ENCODE measurements around the gene FTO. TPM values are rescaled to one million over a fixed set of nuclear protein-coding genes. Genes with fewer than 3 reads are reported as not detected.

FTO gene
- total RNA-seq, 2 experiments from 2014 or later = 48.6 to 53.2 TPM

- Mint-ChIP-seq H3K4me3 (no peak overlapping the region), H3K27ac (no peak overlapping the region), H3K36me3 (ENCODE audit: low read depth) (peaks cover 19% of the 10 kb centered on the region), H3K4me1 (ENCODE audit: low read depth) (no peaks in the 10 kb centered on the region), H3K27me3 (no peaks in the 10 kb centered on the region), H3K9me3 (no peaks in the 10 kb centered on the region)
- TF ChIP-seq CTCF (IDR thresholded peaks at IDR 0.05) = no peak
- intact Hi-C loops (cut with micrococcal nuclease) = no loop called here
- no peak for ATAC-seq
- ChIA-PET POLR2A (no interaction called here), CTCF (no interaction called here)
- no peak for DNase-seq
These were observed 302.7 kb downstream of the FTO start for GRCh38 chr16:54006693-54007092.

DNA sequence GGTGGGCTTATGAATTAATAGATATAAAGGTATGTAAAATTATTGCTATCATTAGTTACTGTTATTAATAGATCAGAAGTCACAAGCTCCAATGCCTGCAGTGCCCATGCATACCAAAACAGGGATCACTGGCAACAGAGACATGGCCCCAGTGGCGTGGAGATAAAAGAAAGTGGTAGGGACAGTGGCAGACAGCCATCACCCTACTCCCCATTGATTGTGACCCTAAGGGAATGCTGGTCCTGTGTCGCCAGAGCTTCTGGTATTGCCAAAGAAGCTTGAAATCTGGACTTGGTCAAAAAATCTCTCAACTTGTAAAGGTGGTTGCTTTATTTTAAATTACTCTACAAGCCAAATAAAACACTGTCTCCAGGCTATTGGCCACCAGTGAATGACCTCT lies 303.5 kb downstream of the FTO start:
- intact Hi-C loops (cut with micrococcal nuclease) = no loop called here
- Mint-ChIP-seq H3K36me3 (ENCODE audit: low read depth) (peaks cover 25% of the 10 kb centered on the region), H3K4me1 (ENCODE audit: low read depth) (no peaks in the 10 kb centered on the region), H3K27ac (no peak overlapping the region), H3K4me3 (no peak overlapping the region), H3K27me3 (no peaks in the 10 kb centered on the region), H3K9me3 (no peaks in the 10 kb centered on the region)
- no peak for DNase-seq
- ChIA-PET CTCF (no interaction called here), POLR2A (no interaction called here)
- no peak for ATAC-seq
- TF ChIP-seq CTCF (IDR thresholded peaks at IDR 0.05) = no peak

DNA sequence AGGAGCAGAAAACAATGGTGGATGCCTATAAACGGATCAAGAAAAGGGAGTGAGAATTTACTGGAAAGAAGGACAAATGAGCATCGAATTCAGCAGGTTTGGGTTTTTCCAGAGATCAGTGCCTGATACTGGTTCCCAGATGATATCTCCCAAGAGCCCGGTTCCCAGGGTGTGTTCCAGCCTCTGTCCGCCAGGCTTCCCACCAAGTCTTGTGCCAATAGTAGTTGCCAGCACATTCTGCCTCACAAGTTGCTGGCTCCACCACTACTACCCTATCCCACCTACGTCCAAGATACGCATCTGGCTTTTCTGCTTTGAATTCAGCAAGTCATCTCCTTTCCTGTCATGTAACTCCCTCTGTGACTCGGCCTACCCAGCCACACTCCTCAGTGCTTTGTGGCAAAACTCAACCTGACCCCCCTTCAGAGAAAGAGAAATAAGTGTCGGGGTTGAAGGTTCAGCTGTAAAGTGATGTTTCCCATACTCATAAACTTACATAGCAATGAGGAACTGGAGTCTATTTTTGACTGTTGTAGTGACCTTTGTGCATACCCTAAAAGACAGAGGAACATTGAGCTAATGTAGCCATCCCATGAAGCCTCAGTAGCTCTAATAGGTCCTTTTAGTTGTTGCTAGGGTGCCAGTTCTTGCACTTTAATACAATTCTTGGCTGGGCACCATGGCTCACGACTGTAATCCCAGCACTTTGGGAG lies 305.7 kb downstream of the FTO start:
- no peak for ATAC-seq
- POLR2A ChIA-PET = no interaction called here
- peaks cover 3% of the 10 kb centered on the region for H3K9me3 Mint-ChIP-seq

DNA sequence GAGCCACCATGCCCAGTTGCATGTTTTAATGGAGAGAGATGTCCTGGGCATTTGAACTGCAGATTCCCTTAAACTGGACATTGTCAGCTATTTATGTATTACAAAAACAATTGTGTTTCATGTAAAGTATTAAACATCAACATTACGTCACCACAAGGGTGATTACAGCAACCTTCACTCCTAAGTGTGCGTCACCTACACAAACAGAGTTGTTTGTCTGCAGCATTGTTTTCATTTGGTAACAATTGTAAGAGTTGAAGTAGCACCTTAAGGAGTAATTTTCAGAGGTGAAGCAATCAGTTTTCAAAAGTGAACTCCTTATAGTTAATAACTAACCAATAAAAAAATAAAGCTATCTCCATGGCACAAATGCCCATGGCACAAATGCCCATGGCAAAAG lies 311.2 kb downstream of the FTO start:
- Mint-ChIP-seq H3K27me3 (no peaks in the 10 kb centered on the region), H3K4me3 (no peak overlapping the region), H3K27ac (no peak overlapping the region), H3K4me1 (ENCODE audit: low read depth) (no peaks in the 10 kb centered on the region), H3K9me3 (peaks cover 8% of the 10 kb centered on the region), H3K36me3 (ENCODE audit: low read depth) (peaks cover 33% of the 10 kb centered on the region)
- TF ChIP-seq CTCF (IDR thresholded peaks at IDR 0.05) = no peak
- no peak for DNase-seq
- CTCF ChIA-PET = no interaction called here
- POLR2A ChIA-PET = no interaction called here
- ATAC-seq = no peak
- intact Hi-C loops (cut with micrococcal nuclease) = no loop called here

More for the DNA sequence above, 305.7 kb downstream of the FTO start:
- no peak overlapping the region for H3K4me3 Mint-ChIP-seq
- peaks cover 36% of the 10 kb centered on the region for H3K36me3 Mint-ChIP-seq (ENCODE audit: low read depth)
- H3K27me3 Mint-ChIP-seq = no peaks in the 10 kb centered on the region
- intact Hi-C loops (cut with micrococcal nuclease) = no loop called here
- no peaks in the 10 kb centered on the region for H3K4me1 Mint-ChIP-seq (ENCODE audit: low read depth)
- no peak for DNase-seq
- H3K27ac Mint-ChIP-seq = no peak overlapping the region
- TF ChIP-seq CTCF (IDR thresholded peaks at IDR 0.05) = no peak
- CTCF ChIA-PET = no interaction called here

DNA sequence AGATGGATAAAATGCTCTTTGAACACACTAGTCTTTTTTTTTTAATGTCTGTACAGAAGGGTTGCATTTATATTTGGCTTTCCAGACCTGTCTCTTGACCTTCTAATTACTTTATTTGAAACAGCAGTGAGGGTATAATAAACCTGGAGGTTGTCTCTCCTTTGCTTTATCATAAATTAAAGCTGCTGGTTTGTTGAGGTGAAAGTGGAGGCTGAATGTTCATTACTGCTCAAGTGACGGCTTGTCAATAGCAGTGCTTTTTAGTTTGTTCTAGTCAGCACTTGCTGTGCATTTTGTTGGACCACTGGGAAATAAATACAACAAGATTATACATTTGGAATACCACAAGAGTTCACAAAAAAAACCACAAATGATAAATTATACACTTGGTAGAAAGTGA lies 318.4 kb downstream of the FTO start:
- intact Hi-C loops (cut with micrococcal nuclease) = no loop called here
- H3K36me3 Mint-ChIP-seq (ENCODE audit: low read depth) = peaks cover 19% of the 10 kb centered on the region
- H3K9me3 Mint-ChIP-seq = peaks cover 11% of the 10 kb centered on the region
- DNase-seq = no peak
- ChIA-PET POLR2A (interaction anchor here (0.7 kb wide), 1 partner anchor 145 kb away, joined by 3 read pairs; no protein-coding TSS in a partner anchor), CTCF (no interaction called here)
- no peaks in the 10 kb centered on the region for H3K27me3 Mint-ChIP-seq
- TF ChIP-seq CTCF (IDR thresholded peaks at IDR 0.05) = no peak
- no peak overlapping the region for H3K27ac Mint-ChIP-seq
- H3K4me3 Mint-ChIP-seq = no peak overlapping the region
- ATAC-seq = no peak
- no peaks in the 10 kb centered on the region for H3K4me1 Mint-ChIP-seq (ENCODE audit: low read depth)

Data from activated CD8-positive, alpha-beta T cell treated with anti-CD3 and anti-CD28 coated beads for 36 hours (primary cell).